Trophoblast cell (in vitro differentiated cells and primary cell): Measurements from ENCODE around the gene ZNF853.

Experiments
- DNase-seq, 2 donors: peaks; one replicate each; pipeline ENCODE4 v3.0.0-alpha.2; 2016
- H2AFZ ChIP-seq: 2 replicates; pipeline ENCODE4 v1.6.1; 2013; ENCODE audit warnings: low read length, moderate library complexity, mild to moderate bottlenecking; ENCODE audit not compliant: insufficient read depth, poor library complexity
- H2AK5ac ChIP-seq: 2 replicates; pipeline ENCODE4 v1.6.1; 2013; ENCODE audit warnings: mild to moderate bottlenecking, low read length
- H2BK120ac ChIP-seq: 2 replicates; pipeline ENCODE4 v1.6.1; 2013; ENCODE audit warnings: low read length, mild to moderate bottlenecking, moderate library complexity; ENCODE audit not compliant: insufficient read depth, poor library complexity
- H2BK12ac ChIP-seq: 2 replicates; pipeline ENCODE4 v1.6.1; 2013; ENCODE audit warnings: mild to moderate bottlenecking, low read length, moderate library complexity
- H2BK5ac ChIP-seq: 2 replicates; pipeline ENCODE4 v1.6.1; 2013; ENCODE audit warnings: low read length, low read depth, moderate library complexity, mild to moderate bottlenecking; ENCODE audit not compliant: poor library complexity
- H3K14ac ChIP-seq: 2 replicates; pipeline ENCODE4 v1.6.1; 2013; ENCODE audit warnings: mild to moderate bottlenecking, low read length
- H3K18ac ChIP-seq: 2 replicates; pipeline ENCODE4 v1.6.1; 2013; ENCODE audit warnings: mild to moderate bottlenecking, low read length
- H3K23ac ChIP-seq: 2 replicates; pipeline ENCODE4 v1.6.1; 2013; ENCODE audit warnings: low read length
- H3K27ac ChIP-seq: 2 replicates; pipeline ENCODE4 v1.5.1; 2013; ENCODE audit warnings: low read depth, mild to moderate bottlenecking, inconsistent platforms, low read length, moderate library complexity
- H3K27me3 ChIP-seq: 2 replicates; pipeline ENCODE4 v1.6.1; 2013; ENCODE audit warnings: inconsistent platforms, mild to moderate bottlenecking, low read length, moderate library complexity; ENCODE audit not compliant: insufficient read depth
- H3K36me3 ChIP-seq, 2 experiments: 1 replicate in 1 of 2; 2 replicates in 1 of 2; pipeline ENCODE4 v1.6.1; 2013; ENCODE audit warnings: low read length in 2 of 2, mild to moderate bottlenecking in 2 of 2, moderate library complexity in 1 of 2; ENCODE audit not compliant: insufficient read depth in 2 of 2, control insufficient read depth in 1 of 2
- H3K4ac ChIP-seq: 2 replicates; pipeline ENCODE4 v1.6.1; 2013; ENCODE audit warnings: low read depth, mild to moderate bottlenecking, low read length, moderate library complexity
- H3K4me1 ChIP-seq, 2 experiments: 1 replicate in 1 of 2; 2 replicates in 1 of 2; pipeline ENCODE4 v1.6.1; 2013; ENCODE audit warnings: low read length in 2 of 2, mild to moderate bottlenecking in 2 of 2, moderate library complexity in 1 of 2; ENCODE audit not compliant: insufficient read depth in 2 of 2, control insufficient read depth in 1 of 2
- H3K4me2 ChIP-seq: 2 replicates; pipeline ENCODE4 v1.6.1; 2013; ENCODE audit warnings: inconsistent platforms, mild to moderate bottlenecking, low read length, moderate library complexity
- H3K4me3 ChIP-seq: 2 replicates; pipeline ENCODE4 v1.5.1; 2013; ENCODE audit warnings: mild to moderate bottlenecking, low read depth, low read length, inconsistent platforms
- H3K79me1 ChIP-seq: one replicate; pipeline ENCODE4 v1.6.1; 2013; ENCODE audit warnings: low read length
- H3K79me2 ChIP-seq: 2 replicates; pipeline ENCODE4 v1.6.1; 2013; ENCODE audit warnings: low read length, mild to moderate bottlenecking; ENCODE audit not compliant: control insufficient read depth, insufficient read depth, poor library complexity
- H3K9ac ChIP-seq: 2 replicates; pipeline ENCODE4 v1.6.1; 2013; ENCODE audit warnings: mild to moderate bottlenecking, low read length
- H3K9me3 ChIP-seq: 2 replicates; pipeline ENCODE4 v1.6.1; 2013; ENCODE audit warnings: low read depth, mild to moderate bottlenecking, control low read depth, inconsistent platforms, low read length; ENCODE audit not compliant: insufficient read depth
- H4K12ac ChIP-seq: 2 replicates; pipeline ENCODE4 v1.6.1; 2013; ENCODE audit warnings: low read depth, mild to moderate bottlenecking, low read length, moderate library complexity
- H4K8ac ChIP-seq: 2 replicates; pipeline ENCODE4 v1.6.1; 2013; ENCODE audit warnings: low read depth, mild to moderate bottlenecking, low read length, moderate library complexity
- H4K91ac ChIP-seq: one replicate; pipeline ENCODE4 v1.6.1; 2013; ENCODE audit warnings: low read depth, mild to moderate bottlenecking, low read length, moderate library complexity
- WGBS: extraction: QIAGEN DNeasy Blood & Tissue Kit; methylation state at CpG from one replicate; pipeline ENCODE4 v1.1.7; 2013; ENCODE audit warnings: missing lambda C conversion rate; ENCODE audit not compliant: insufficient read length, insufficient coverage; ENCODE audit errors: extremely low coverage; 5-methylcytosine and 5-hydroxymethylcytosine counted together

Gene ZNF853

GRCh38 chr7:6622134-6622710, 6.8 kb downstream of the ZNF853 start:
- H3K27me3 ChIP-seq = no peaks in the 10 kb centered on the region
- no peak overlapping the region for H3K4ac ChIP-seq
- H3K14ac ChIP-seq = no peak overlapping the region
- H4K8ac ChIP-seq = no peak overlapping the region
- no peak overlapping the region for H3K18ac ChIP-seq
- no peak overlapping the region for H2BK120ac ChIP-seq
- H2BK5ac ChIP-seq = no peak overlapping the region
- no peak overlapping the region for H4K91ac ChIP-seq
- no peak overlapping the region for H3K4me3 ChIP-seq
- peak in 1 of 2 donors; percentile 24 for DNase-seq
- H3K27ac ChIP-seq = no peak overlapping the region
- H3K9me3 ChIP-seq = no peaks in the 10 kb centered on the region
- H3K79me2 ChIP-seq = no peaks in the 10 kb centered on the region
- no peak overlapping the region for H2AK5ac ChIP-seq
- no CpG with 5 or more reads among the region's 67 CpGs for WGBS
- no peak overlapping the region for H3K23ac ChIP-seq
- no peak overlapping the region for H3K4me2 ChIP-seq
- no peak overlapping the region for H3K9ac ChIP-seq
- H3K36me3 ChIP-seq = peaks cover 12 to 20% of the 10 kb centered on the region in 2 experiments
- no peak overlapping the region for H2AFZ ChIP-seq
- H3K4me1 ChIP-seq = peaks cover 0 to 1% of the 10 kb centered on the region in 2 experiments
- no peaks in the 10 kb centered on the region for H3K79me1 ChIP-seq
- no peak overlapping the region for H2BK12ac ChIP-seq
- H4K12ac ChIP-seq = no peak overlapping the region

GRCh38 chr7:6623589-6624245, 8.3 kb downstream of the ZNF853 start:
- H3K79me2 ChIP-seq = no peaks in the 10 kb centered on the region
- no peaks in the 10 kb centered on the region for H3K79me1 ChIP-seq
- no peak overlapping the region for H2AFZ ChIP-seq
- H3K36me3 ChIP-seq = peaks cover 12 to 20% of the 10 kb centered on the region in 2 experiments
- H3K14ac ChIP-seq = no peak overlapping the region
- peaks cover 4% of the 10 kb centered on the region for H3K9me3 ChIP-seq
- H2BK5ac ChIP-seq = no peak overlapping the region
- no peak overlapping the region for H3K4me3 ChIP-seq
- H2AK5ac ChIP-seq = no peak overlapping the region
- H3K27ac ChIP-seq = no peak overlapping the region
- no CpG with 5 or more reads among the region's 15 CpGs for WGBS
- H3K9ac ChIP-seq = no peak overlapping the region
- no peak overlapping the region for H3K4ac ChIP-seq
- no peak overlapping the region for H3K23ac ChIP-seq
- H3K4me2 ChIP-seq = no peak overlapping the region
- H2BK120ac ChIP-seq = no peak overlapping the region
- H3K18ac ChIP-seq = no peak overlapping the region
- H4K12ac ChIP-seq = no peak overlapping the region
- H4K91ac ChIP-seq = no peak overlapping the region
- H3K27me3 ChIP-seq = no peaks in the 10 kb centered on the region
- H2BK12ac ChIP-seq = no peak overlapping the region
- no peak overlapping the region for H4K8ac ChIP-seq
- no peak for DNase-seq
- no peaks in the 10 kb centered on the region for H3K4me1 ChIP-seq

GRCh38 chr7:6624246-6624611, 8.8 kb downstream of the ZNF853 start:
- no CpG with 5 or more reads among the region's 3 CpGs for WGBS
- peaks cover 4% of the 10 kb centered on the region for H3K9me3 ChIP-seq
- H3K4ac ChIP-seq = no peak overlapping the region
- DNase-seq = no peak
- no peak overlapping the region for H4K91ac ChIP-seq
- H3K27me3 ChIP-seq = no peaks in the 10 kb centered on the region
- no peak overlapping the region for H3K23ac ChIP-seq
- no peak overlapping the region for H3K14ac ChIP-seq
- H3K79me2 ChIP-seq = no peaks in the 10 kb centered on the region
- H3K4me2 ChIP-seq = no peak overlapping the region
- H3K4me3 ChIP-seq = no peak overlapping the region
- H3K4me1 ChIP-seq = no peaks in the 10 kb centered on the region
- no peak overlapping the region for H2BK12ac ChIP-seq
- H2AK5ac ChIP-seq = no peak overlapping the region
- H3K18ac ChIP-seq = no peak overlapping the region
- H4K8ac ChIP-seq = no peak overlapping the region
- no peak overlapping the region for H3K27ac ChIP-seq
- no peak overlapping the region for H2BK120ac ChIP-seq
- H3K79me1 ChIP-seq = no peaks in the 10 kb centered on the region
- H3K36me3 ChIP-seq = peaks cover 12 to 20% of the 10 kb centered on the region in 2 experiments
- H2AFZ ChIP-seq = no peak overlapping the region
- H4K12ac ChIP-seq = no peak overlapping the region
- no peak overlapping the region for H3K9ac ChIP-seq
- H2BK5ac ChIP-seq = no peak overlapping the region

- no peak overlapping the region for H3K4me2 ChIP-seq
- H3K36me3 ChIP-seq = peaks cover 0 to under 1% of the 10 kb centered on the region in 2 experiments
- no peak overlapping the region for H4K91ac ChIP-seq
- H2BK5ac ChIP-seq = no peak overlapping the region
- WGBS = no CpG with 5 or more reads among the region's 6 CpGs
- no peak overlapping the region for H3K4me3 ChIP-seq
- H2AK5ac ChIP-seq = no peak overlapping the region
- H3K27me3 ChIP-seq = no peaks in the 10 kb centered on the region
- DNase-seq = no peak
- no peak overlapping the region for H3K9ac ChIP-seq
- no peak overlapping the region for H2AFZ ChIP-seq
- no peak overlapping the region for H3K23ac ChIP-seq
- no peaks in the 10 kb centered on the region for H3K79me1 ChIP-seq
- H3K4me1 ChIP-seq = peaks cover 0 to 6% of the 10 kb centered on the region in 2 experiments
- no peak overlapping the region for H2BK120ac ChIP-seq
- no peak overlapping the region for H3K27ac ChIP-seq
- H3K9me3 ChIP-seq = peaks cover 5% of the 10 kb centered on the region
- H3K14ac ChIP-seq = no peak overlapping the region
- H3K4ac ChIP-seq = no peak overlapping the region
- H2BK12ac ChIP-seq = no peak overlapping the region
- H3K79me2 ChIP-seq = no peaks in the 10 kb centered on the region
- H4K8ac ChIP-seq = no peak overlapping the region
- no peak overlapping the region for H4K12ac ChIP-seq
- H3K18ac ChIP-seq = no peak overlapping the region
Observed at GRCh38 chr7:6628045-6628444, 12.6 kb downstream of the ZNF853 start.
